ENCODE measurements around the gene SH3GLB1. TPM values are rescaled to one million over a fixed set of nuclear protein-coding genes. Genes with fewer than 3 reads are reported as not detected.

The SH3GLB1 gene
- total RNA-seq, 1 experiment from 2014 or later = 36.6 TPM

DNA sequence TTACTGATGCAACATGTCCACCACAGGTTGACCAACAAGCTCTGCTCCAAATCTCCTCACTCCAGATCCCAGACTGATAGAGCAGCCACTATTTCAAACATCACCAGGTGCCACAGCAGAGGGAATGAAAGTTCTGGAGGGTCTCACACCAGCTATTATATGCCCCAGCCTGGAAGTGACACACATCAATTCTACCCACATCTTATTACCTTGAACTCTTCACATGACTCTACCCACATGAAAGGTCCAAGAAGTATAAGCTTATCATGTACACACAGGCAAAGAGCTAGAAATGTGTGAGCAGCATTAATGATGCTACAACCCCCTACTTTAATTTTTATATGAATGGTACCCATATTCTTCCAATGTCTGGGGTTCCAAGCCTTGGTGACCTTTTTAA, 64.2 kb downstream of the SH3GLB1 start:
- peaks cover 0 to 7% of the 10 kb centered on the region in 2 experiments; a peak in 1 of 5 replicates for H3K9me3 Mint-ChIP-seq
- no peak overlapping the region for H2AK5ac ChIP-seq (ENCODE audit: insufficient read length, low read length)
- no peak overlapping the region for H3K4ac ChIP-seq (ENCODE audit: low read depth, low read length)
- H3K79me1 ChIP-seq (ENCODE audit: insufficient read depth, low read depth, low read length, poor library complexity, severe bottlenecking) = no peaks in the 10 kb centered on the region
- H2BK120ac ChIP-seq (ENCODE audit: low read depth, low read length, poor library complexity, severe bottlenecking) = no peak overlapping the region
- no peaks in the 10 kb centered on the region for H3K4me1 ChIP-seq (ENCODE audit: insufficient read depth, low read length)
- H3K36me3 Mint-ChIP-seq (ENCODE audit: insufficient read depth in 1 of 3, low read depth in 3 of 3) = peaks cover 0 to 3% (median 0%) of the 10 kb centered on the region in 3 experiments; a peak in 2 of 7 replicates
- H2BK5ac ChIP-seq (ENCODE audit: insufficient read length, low read length) = no peak overlapping the region
- H2BK12ac ChIP-seq (ENCODE audit: insufficient read length, low read depth, low read length) = no peak overlapping the region
- H2BK20ac ChIP-seq (ENCODE audit: low read depth, low read length, poor library complexity, severe bottlenecking) = no peak overlapping the region
- no peak overlapping the region for H3K27ac ChIP-seq (ENCODE audit: insufficient read length, low read depth, low read length)
- H3K14ac ChIP-seq (ENCODE audit: insufficient read depth, low read length) = no peak overlapping the region
- no peaks in the 10 kb centered on the region for H3K23me2 ChIP-seq (ENCODE audit: insufficient read length, low read depth, low read length, poor library complexity, severe bottlenecking)
- no peak overlapping the region for H4K5ac ChIP-seq (ENCODE audit: insufficient read length, low read depth, low read length)
- H3K9ac ChIP-seq (ENCODE audit: extremely low read depth, insufficient read length, low read length) = no peak overlapping the region
- no peak for DNase-seq
- H3K4me1 Mint-ChIP-seq = peaks cover 0 to under 1% of the 10 kb centered on the region in 2 experiments; a peak in 3 of 4 replicates
- H3K4me3 Mint-ChIP-seq = no peak overlapping the region
- peaks cover 3% of the 10 kb centered on the region for H3K27me3 Mint-ChIP-seq (ENCODE audit: low read depth)
- no peak overlapping the region for H2BK15ac ChIP-seq (ENCODE audit: low read depth, low read length)
- no peak overlapping the region for H3K56ac ChIP-seq (ENCODE audit: insufficient read length, low read depth, low read length)
- TF ChIP-seq, protein P1, sequence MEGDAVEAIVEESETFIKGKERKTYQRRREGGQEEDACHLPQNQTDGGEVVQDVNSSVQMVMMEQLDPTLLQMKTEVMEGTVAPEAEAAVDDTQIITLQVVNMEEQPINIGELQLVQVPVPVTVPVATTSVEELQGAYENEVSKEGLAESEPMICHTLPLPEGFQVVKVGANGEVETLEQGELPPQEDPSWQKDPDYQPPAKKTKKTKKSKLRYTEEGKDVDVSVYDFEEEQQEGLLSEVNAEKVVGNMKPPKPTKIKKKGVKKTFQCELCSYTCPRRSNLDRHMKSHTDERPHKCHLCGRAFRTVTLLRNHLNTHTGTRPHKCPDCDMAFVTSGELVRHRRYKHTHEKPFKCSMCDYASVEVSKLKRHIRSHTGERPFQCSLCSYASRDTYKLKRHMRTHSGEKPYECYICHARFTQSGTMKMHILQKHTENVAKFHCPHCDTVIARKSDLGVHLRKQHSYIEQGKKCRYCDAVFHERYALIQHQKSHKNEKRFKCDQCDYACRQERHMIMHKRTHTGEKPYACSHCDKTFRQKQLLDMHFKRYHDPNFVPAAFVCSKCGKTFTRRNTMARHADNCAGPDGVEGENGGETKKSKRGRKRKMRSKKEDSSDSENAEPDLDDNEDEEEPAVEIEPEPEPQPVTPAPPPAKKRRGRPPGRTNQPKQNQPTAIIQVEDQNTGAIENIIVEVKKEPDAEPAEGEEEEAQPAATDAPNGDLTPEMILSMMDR (conservative IDR thresholded peaks at IDR 0.05) = no peak
- no peak overlapping the region for H2AFZ ChIP-seq (ENCODE audit: low read length)
- no peak overlapping the region for H3K4me2 ChIP-seq (ENCODE audit: insufficient read depth, insufficient read length, low read length)
- no peak overlapping the region for H3K18ac ChIP-seq (ENCODE audit: insufficient read length, low read depth, low read length)
- no peak overlapping the region for H4K91ac ChIP-seq (ENCODE audit: insufficient read length, low read depth, low read length)
- H3T11ph ChIP-seq (ENCODE audit: low read length) = no peak overlapping the region
- no peak overlapping the region for H3K23ac ChIP-seq (ENCODE audit: insufficient read length, low read depth, low read length)
- no peak overlapping the region for H4K8ac ChIP-seq (replicated peaks; ENCODE audit: insufficient read length, low read depth, low read length)
- H3K9me3 ChIP-seq (ENCODE audit: control insufficient read depth, low read depth, low read length) = peaks cover 5% of the 10 kb centered on the region
- H4K20me1 ChIP-seq (ENCODE audit: control insufficient read depth, insufficient read depth, insufficient read length) = no peaks in the 10 kb centered on the region
- no peaks in the 10 kb centered on the region for H3K79me2 ChIP-seq (ENCODE audit: insufficient read depth, low read length)
- no peaks in the 10 kb centered on the region for H3K27me3 ChIP-seq (ENCODE audit: insufficient read depth, low read length)
- no peak overlapping the region for H3K27ac Mint-ChIP-seq

Measured in H9 (cell line).